Measurements from ENCODE around the gene TMEM238L.

The TMEM238L gene

GRCh38 chr17:10802496-10803284 lies 1.2 kb downstream of the TMEM238L start:
- no peak overlapping the region for H3K4me3 ChIP-seq (ENCODE audit: insufficient read depth in 1 of 2, low read depth in 1 of 2, low read length in 2 of 2)
- H3K36me3 ChIP-seq (ENCODE audit: control insufficient read depth in 1 of 2, insufficient read depth in 2 of 2, low read depth in 1 of 2, low read length in 2 of 2) = no peaks in the 10 kb centered on the region
- no peak overlapping the region for H3K4me2 ChIP-seq (ENCODE audit: low read length, poor library complexity, severe bottlenecking)
- H4K91ac ChIP-seq (ENCODE audit: low read length) = no peak overlapping the region
- H3K4ac ChIP-seq (ENCODE audit: low read depth in 1 of 2, low read length in 2 of 2) = no peak overlapping the region
- no peak overlapping the region for H3K14ac ChIP-seq (ENCODE audit: low read length in 2 of 2)
- no peak overlapping the region for H2BK15ac ChIP-seq (ENCODE audit: low read depth, poor library complexity, severe bottlenecking)
- H3K4me1 ChIP-seq (ENCODE audit: control insufficient read depth, insufficient read depth, low read depth, low read length) = no peaks in the 10 kb centered on the region
- peaks cover 0 to 4% of the 10 kb centered on the region in 2 experiments for H3K27me3 ChIP-seq (ENCODE audit: control insufficient read depth in 1 of 2, insufficient read depth in 1 of 2, low read length in 2 of 2)
- no peak overlapping the region for H2AK5ac ChIP-seq (ENCODE audit: low read length, severe bottlenecking)
- H2AFZ ChIP-seq (ENCODE audit: low read depth, low read length) = no peak overlapping the region
- 74% methylated on average over 14 of the region's 14 CpGs for WGBS
- no peak overlapping the region for H4K8ac ChIP-seq (ENCODE audit: low read length)
- no peaks in the 10 kb centered on the region for H3K9me3 ChIP-seq (ENCODE audit: control insufficient read depth, low read length)
- H3K23ac ChIP-seq (ENCODE audit: low read length in 2 of 2) = no peak overlapping the region
- no peaks in the 10 kb centered on the region for H3K79me1 ChIP-seq (replicated peaks; ENCODE audit: low read length, poor library complexity, severe bottlenecking)
- H2BK120ac ChIP-seq (ENCODE audit: low read depth, low read length) = no peak overlapping the region
- H2BK12ac ChIP-seq (ENCODE audit: low read length in 2 of 2) = no peak overlapping the region
- H3K18ac ChIP-seq (ENCODE audit: low read depth in 1 of 2, low read length in 2 of 2) = no peak overlapping the region
- H3K9ac ChIP-seq (ENCODE audit: low read length) = no peak overlapping the region
- no peak for DNase-seq
- H3K27ac ChIP-seq (ENCODE audit: low read length, poor library complexity, severe bottlenecking) = no peak overlapping the region
- no peak overlapping the region for H2BK5ac ChIP-seq (ENCODE audit: low read depth, low read length, poor library complexity, severe bottlenecking)

GRCh38 chr17:10799407-10799806 lies 4.5 kb downstream of the TMEM238L start:
- no peak overlapping the region for H3K27ac ChIP-seq (ENCODE audit: low read length, poor library complexity, severe bottlenecking)
- 71% methylated on average over 6 of the region's 7 CpGs for WGBS
- H3K4ac ChIP-seq (ENCODE audit: low read depth in 1 of 2, low read length in 2 of 2) = no peak overlapping the region
- H4K91ac ChIP-seq (ENCODE audit: low read length) = no peak overlapping the region
- no peak overlapping the region for H3K23ac ChIP-seq (ENCODE audit: low read length in 2 of 2)
- no peak overlapping the region for H3K4me2 ChIP-seq (ENCODE audit: low read length, poor library complexity, severe bottlenecking)
- H3K9ac ChIP-seq (ENCODE audit: low read length) = no peak overlapping the region
- H4K8ac ChIP-seq (ENCODE audit: low read length) = no peak overlapping the region
- H2BK120ac ChIP-seq (ENCODE audit: low read depth, low read length) = no peak overlapping the region
- H3K4me1 ChIP-seq (ENCODE audit: control insufficient read depth, insufficient read depth, low read depth, low read length) = no peaks in the 10 kb centered on the region
- H3K79me1 ChIP-seq (replicated peaks; ENCODE audit: low read length, poor library complexity, severe bottlenecking) = no peaks in the 10 kb centered on the region
- H3K27me3 ChIP-seq (ENCODE audit: control insufficient read depth in 1 of 2, insufficient read depth in 1 of 2, low read length in 2 of 2) = peaks cover 0 to 3% of the 10 kb centered on the region in 2 experiments
- no peak overlapping the region for H2BK5ac ChIP-seq (ENCODE audit: low read depth, low read length, poor library complexity, severe bottlenecking)
- no peak overlapping the region for H3K18ac ChIP-seq (ENCODE audit: low read depth in 1 of 2, low read length in 2 of 2)
- no peak overlapping the region for H2BK15ac ChIP-seq (ENCODE audit: low read depth, poor library complexity, severe bottlenecking)
- no peak overlapping the region for H3K14ac ChIP-seq (ENCODE audit: low read length in 2 of 2)
- no peak overlapping the region for H2AFZ ChIP-seq (ENCODE audit: low read depth, low read length)
- H3K9me3 ChIP-seq (ENCODE audit: control insufficient read depth, low read length) = no peaks in the 10 kb centered on the region
- H2BK12ac ChIP-seq (ENCODE audit: low read length in 2 of 2) = no peak overlapping the region
- H3K36me3 ChIP-seq (ENCODE audit: control insufficient read depth in 1 of 2, insufficient read depth in 2 of 2, low read depth in 1 of 2, low read length in 2 of 2) = no peaks in the 10 kb centered on the region
- no peak overlapping the region for H3K4me3 ChIP-seq (ENCODE audit: insufficient read depth in 1 of 2, low read depth in 1 of 2, low read length in 2 of 2)
- H2AK5ac ChIP-seq (ENCODE audit: low read length, severe bottlenecking) = no peak overlapping the region
- no peak for DNase-seq

- peaks cover 0 to 3% of the 10 kb centered on the region in 2 experiments for H3K27me3 ChIP-seq (ENCODE audit: control insufficient read depth in 1 of 2, insufficient read depth in 1 of 2, low read length in 2 of 2)
- H3K27ac ChIP-seq (ENCODE audit: low read length, poor library complexity, severe bottlenecking) = no peak overlapping the region
- H3K23ac ChIP-seq (ENCODE audit: low read length in 2 of 2) = no peak overlapping the region
- H2AK5ac ChIP-seq (ENCODE audit: low read length, severe bottlenecking) = no peak overlapping the region
- H2BK15ac ChIP-seq (ENCODE audit: low read depth, poor library complexity, severe bottlenecking) = no peak overlapping the region
- H3K4me3 ChIP-seq (ENCODE audit: insufficient read depth in 1 of 2, low read depth in 1 of 2, low read length in 2 of 2) = no peak overlapping the region
- no peaks in the 10 kb centered on the region for H3K79me1 ChIP-seq (replicated peaks; ENCODE audit: low read length, poor library complexity, severe bottlenecking)
- no peaks in the 10 kb centered on the region for H3K4me1 ChIP-seq (ENCODE audit: control insufficient read depth, insufficient read depth, low read depth, low read length)
- H3K4ac ChIP-seq (ENCODE audit: low read depth in 1 of 2, low read length in 2 of 2) = no peak overlapping the region
- no peak overlapping the region for H2AFZ ChIP-seq (ENCODE audit: low read depth, low read length)
- no peak overlapping the region for H2BK5ac ChIP-seq (ENCODE audit: low read depth, low read length, poor library complexity, severe bottlenecking)
- no peak overlapping the region for H4K8ac ChIP-seq (ENCODE audit: low read length)
- no peak overlapping the region for H3K18ac ChIP-seq (ENCODE audit: low read depth in 1 of 2, low read length in 2 of 2)
- no peaks in the 10 kb centered on the region for H3K36me3 ChIP-seq (ENCODE audit: control insufficient read depth in 1 of 2, insufficient read depth in 2 of 2, low read depth in 1 of 2, low read length in 2 of 2)
- WGBS = 73% methylated on average over 7 of the region's 7 CpGs
- H3K9ac ChIP-seq (ENCODE audit: low read length) = no peak overlapping the region
- H4K91ac ChIP-seq (ENCODE audit: low read length) = no peak overlapping the region
- no peak overlapping the region for H2BK120ac ChIP-seq (ENCODE audit: low read depth, low read length)
- H3K9me3 ChIP-seq (ENCODE audit: control insufficient read depth, low read length) = no peaks in the 10 kb centered on the region
- DNase-seq = no peak
- no peak overlapping the region for H3K14ac ChIP-seq (ENCODE audit: low read length in 2 of 2)
- no peak overlapping the region for H2BK12ac ChIP-seq (ENCODE audit: low read length in 2 of 2)
- H3K4me2 ChIP-seq (ENCODE audit: low read length, poor library complexity, severe bottlenecking) = no peak overlapping the region
These were observed 5.0 kb downstream of the TMEM238L start for GRCh38 chr17:10798910-10799309.

GRCh38 chr17:10798332-10798749 lies 5.6 kb downstream of the TMEM238L start:
- peaks cover 0 to 3% of the 10 kb centered on the region in 2 experiments for H3K27me3 ChIP-seq (ENCODE audit: control insufficient read depth in 1 of 2, insufficient read depth in 1 of 2, low read length in 2 of 2)
- no peak for DNase-seq
- H3K4me3 ChIP-seq (ENCODE audit: insufficient read depth in 1 of 2, low read depth in 1 of 2, low read length in 2 of 2) = peak overlapping the region in 1 of 2 experiments; percentile 49
- no peaks in the 10 kb centered on the region for H3K79me1 ChIP-seq (replicated peaks; ENCODE audit: low read length, poor library complexity, severe bottlenecking)
- no peak overlapping the region for H2BK5ac ChIP-seq (ENCODE audit: low read depth, low read length, poor library complexity, severe bottlenecking)
- no peak overlapping the region for H3K4ac ChIP-seq (ENCODE audit: low read depth in 1 of 2, low read length in 2 of 2)
- H3K18ac ChIP-seq (ENCODE audit: low read depth in 1 of 2, low read length in 2 of 2) = no peak overlapping the region
- H3K4me1 ChIP-seq (ENCODE audit: control insufficient read depth, insufficient read depth, low read depth, low read length) = no peaks in the 10 kb centered on the region
- no peak overlapping the region for H2AK5ac ChIP-seq (ENCODE audit: low read length, severe bottlenecking)
- H3K27ac ChIP-seq (ENCODE audit: low read length, poor library complexity, severe bottlenecking) = no peak overlapping the region
- H3K9ac ChIP-seq (ENCODE audit: low read length) = peak overlapping the region; percentile 14
- H2BK12ac ChIP-seq (ENCODE audit: low read length in 2 of 2) = no peak overlapping the region
- H3K9me3 ChIP-seq (ENCODE audit: control insufficient read depth, low read length) = no peaks in the 10 kb centered on the region
- H2AFZ ChIP-seq (ENCODE audit: low read depth, low read length) = no peak overlapping the region
- no peak overlapping the region for H2BK120ac ChIP-seq (ENCODE audit: low read depth, low read length)
- no peak overlapping the region for H4K91ac ChIP-seq (ENCODE audit: low read length)
- H3K23ac ChIP-seq (ENCODE audit: low read length in 2 of 2) = no peak overlapping the region
- no peaks in the 10 kb centered on the region for H3K36me3 ChIP-seq (ENCODE audit: control insufficient read depth in 1 of 2, insufficient read depth in 2 of 2, low read depth in 1 of 2, low read length in 2 of 2)
- H4K8ac ChIP-seq (ENCODE audit: low read length) = no peak overlapping the region
- WGBS = 62% methylated on average over 3 of the region's 3 CpGs
- H2BK15ac ChIP-seq (ENCODE audit: low read depth, poor library complexity, severe bottlenecking) = no peak overlapping the region
- H3K14ac ChIP-seq (ENCODE audit: low read length in 2 of 2) = no peak overlapping the region
- H3K4me2 ChIP-seq (ENCODE audit: low read length, poor library complexity, severe bottlenecking) = no peak overlapping the region
